HG02588 (cell line): ENCODE data around the gene SMG9.
"Not testable (repeated sequence)": the region's sequence is repeated elsewhere in the genome, so short reads cannot be mapped to it uniquely, and the experiment has no call there.

Experiments used
- ATAC-seq: cut with Tn5 transposase; IDR thresholded peaks from one replicate; pipeline ENCODE4 v1.9.1; 2021; ENCODE audit warnings: mild to moderate bottlenecking, moderate library complexity; ENCODE audit not compliant: unreplicated experiment

The SMG9 gene

DNA sequence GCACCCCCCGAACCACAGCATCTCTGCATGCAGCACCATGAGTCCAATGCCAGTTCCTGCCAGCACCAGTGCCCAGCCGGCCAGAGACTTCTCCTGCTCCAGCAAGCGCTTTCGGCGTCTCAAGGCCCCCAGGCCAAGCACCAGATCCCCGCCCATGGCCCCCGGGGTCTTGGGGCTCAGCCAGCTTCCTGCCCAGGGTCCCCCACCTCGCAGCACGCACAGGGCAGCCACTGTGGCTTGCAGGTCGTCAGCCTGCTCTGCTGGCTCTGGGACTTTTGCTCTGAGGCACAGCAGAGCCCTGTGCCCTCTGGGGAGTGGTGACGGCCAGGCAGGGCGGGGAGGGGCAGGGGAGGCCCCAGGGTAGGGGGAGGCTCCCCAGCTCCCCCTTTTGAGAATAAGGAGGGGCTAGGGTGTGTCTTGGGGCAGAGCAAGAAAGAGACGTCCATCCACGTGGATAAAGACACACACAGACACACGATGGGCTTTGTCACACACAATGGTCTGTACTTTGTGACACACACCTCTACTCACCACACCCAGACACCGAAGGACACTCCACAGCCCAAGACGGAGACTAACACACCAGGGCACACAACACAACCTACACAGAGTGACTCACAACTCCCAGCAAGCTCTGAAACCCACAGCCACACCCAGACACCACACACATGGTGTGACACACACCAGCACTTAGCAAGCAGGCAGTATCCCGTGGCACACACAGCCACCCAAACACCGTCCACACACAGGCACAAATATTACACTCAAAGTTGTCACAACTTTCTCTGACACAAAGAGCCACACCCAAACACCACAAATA is 26.2 kb upstream of the SMG9 start, which contains the start of gene KCNN4:
Gene KCNN4, minus strand, starts transcription at position 268 of the 820 bp plus-strand sequence. Its CDS starts 112 bp downstream, at position 156.
- peak; percentile 38 for ATAC-seq

DNA sequence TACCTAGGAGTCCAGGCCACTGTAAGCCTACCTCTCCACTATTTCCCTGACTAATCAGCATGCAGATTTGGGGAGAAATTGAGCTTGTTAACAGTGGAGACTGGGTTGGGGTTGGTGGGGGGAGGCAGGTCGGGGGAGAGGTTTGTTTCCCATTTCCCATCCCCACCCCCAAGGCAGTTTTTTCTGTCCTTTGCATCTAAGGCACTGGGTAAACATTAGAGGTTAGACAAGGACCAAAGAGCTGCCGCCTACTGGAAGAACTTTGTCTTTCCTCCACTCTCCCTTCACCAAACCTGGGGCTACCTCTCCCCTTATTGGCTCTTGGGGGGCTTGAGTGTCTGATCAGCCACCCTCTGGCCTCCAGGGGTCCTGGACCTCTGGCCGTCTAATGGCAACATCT is 25.1 kb upstream of the SMG9 start:
- no peak for ATAC-seq

DNA sequence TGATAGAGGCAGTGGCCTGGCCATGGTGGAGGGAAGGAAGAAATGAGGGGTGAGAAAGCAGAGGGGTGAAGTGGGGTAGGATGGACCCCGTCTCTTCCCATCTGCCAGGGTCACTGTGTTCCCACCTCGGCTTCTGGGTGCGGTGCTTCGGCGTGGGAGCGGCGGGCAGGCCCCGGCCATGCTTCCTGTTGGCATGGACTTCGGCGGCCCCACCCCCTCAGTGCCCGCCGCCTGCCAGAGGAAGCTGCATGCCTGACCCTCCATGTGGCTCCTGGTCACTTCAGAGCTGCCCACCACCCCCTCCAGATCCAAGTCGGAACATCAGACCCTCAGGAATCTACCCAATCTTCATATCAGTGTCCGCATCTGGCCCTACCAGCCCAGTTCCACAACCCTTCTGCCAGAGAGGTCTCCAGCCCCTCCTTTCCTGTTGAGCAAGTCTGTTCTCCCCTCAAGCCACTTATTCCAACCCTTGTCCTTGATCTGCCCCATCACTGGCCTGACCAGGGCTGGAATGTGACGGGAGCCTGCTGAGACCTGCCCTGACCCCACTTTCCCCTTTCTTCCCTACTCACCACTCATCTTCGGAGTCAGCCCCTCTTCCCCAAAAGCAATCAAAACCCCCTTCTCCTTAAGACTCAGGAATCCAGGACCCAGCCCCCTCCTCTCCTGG is 24.5 kb upstream of the SMG9 start:
- no peak for ATAC-seq

DNA sequence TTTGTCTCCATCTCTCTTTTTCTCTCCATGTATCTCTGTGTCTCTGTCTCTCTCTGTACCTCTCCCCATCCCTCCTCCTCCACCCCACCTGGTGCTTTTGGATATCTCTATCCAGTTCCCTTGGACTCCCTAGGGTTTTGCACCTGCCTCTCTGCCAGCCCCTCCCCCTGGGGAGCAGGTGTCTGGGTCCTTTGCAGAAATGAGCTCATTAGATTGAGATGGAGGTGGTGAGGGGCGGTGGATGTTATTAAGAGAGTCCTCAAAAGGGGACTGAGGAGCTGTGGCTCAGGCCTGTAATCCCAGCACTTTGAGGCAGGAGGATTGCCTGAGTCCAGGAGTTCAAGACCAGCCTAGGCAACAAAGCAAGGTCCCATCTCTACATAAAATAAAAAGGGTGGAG is 23.9 kb upstream of the SMG9 start:
- ATAC-seq = no peak

DNA sequence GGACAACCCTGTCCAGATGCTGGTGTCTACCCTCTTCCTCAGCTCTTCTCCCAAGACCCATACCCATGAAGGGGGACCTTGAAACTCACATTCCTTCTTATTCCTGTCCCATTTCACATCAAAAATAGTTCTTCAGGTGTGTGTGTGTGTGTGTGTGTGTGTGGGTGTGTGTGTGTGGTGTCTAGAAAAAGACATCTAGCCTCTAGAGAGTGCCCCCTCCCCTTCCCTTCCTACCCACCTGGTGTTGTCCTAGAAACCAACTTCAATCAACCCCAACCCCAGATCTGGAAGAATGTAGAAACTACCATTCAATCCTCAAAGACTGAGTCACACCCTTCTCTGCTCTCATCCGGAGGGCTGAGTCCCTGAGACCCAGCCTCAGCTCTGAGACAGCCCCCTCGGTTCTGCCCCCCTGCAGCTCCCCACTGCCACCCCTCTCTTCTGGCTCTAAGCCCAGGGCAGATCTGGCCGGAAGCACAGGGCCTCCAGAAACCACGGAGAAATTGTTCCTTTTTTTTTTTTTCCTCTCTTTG is 22.5 kb upstream of the SMG9 start:
- ATAC-seq = no peak

DNA sequence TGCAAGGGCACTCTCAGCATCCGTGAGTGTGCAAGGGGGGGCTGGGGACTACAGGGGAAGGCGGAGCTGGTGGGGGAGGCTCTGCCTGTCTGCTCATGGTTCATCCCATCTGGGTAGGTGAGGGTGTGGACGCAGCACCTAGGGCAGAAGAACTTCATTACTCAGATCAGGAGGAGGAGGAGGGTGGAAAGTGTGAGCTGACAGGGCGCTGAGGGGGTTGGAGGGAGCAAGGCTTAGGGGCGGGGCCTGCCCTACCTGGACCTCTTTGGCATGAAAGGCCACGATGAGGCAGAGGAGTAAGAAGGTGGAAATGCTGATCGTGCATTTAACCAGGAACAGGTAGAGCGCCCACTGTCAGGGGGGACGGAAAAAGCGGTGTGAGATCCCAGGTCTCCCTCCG is 21.5 kb upstream of the SMG9 start:
- no peak for ATAC-seq

GRCh38 chr19:43775299-43775890 is 20.6 kb upstream of the SMG9 start:
- no peak for ATAC-seq

DNA sequence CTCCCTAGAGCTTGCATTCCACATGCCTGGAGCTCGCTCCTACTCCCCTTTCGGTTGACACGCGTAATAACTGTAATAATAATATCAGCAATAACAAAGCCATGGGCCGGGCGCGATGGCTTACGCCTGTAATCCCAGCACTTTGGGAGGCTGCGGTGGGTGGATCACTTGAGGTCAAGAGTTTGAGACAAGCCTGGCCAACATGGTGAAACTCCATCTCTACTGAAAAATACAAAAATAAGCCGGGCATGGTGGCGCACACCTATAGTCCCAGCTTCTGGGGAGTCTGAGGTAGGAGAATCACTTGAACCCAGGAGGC is 20.1 kb upstream of the SMG9 start:
- ATAC-seq = not testable (repeated sequence)

DNA sequence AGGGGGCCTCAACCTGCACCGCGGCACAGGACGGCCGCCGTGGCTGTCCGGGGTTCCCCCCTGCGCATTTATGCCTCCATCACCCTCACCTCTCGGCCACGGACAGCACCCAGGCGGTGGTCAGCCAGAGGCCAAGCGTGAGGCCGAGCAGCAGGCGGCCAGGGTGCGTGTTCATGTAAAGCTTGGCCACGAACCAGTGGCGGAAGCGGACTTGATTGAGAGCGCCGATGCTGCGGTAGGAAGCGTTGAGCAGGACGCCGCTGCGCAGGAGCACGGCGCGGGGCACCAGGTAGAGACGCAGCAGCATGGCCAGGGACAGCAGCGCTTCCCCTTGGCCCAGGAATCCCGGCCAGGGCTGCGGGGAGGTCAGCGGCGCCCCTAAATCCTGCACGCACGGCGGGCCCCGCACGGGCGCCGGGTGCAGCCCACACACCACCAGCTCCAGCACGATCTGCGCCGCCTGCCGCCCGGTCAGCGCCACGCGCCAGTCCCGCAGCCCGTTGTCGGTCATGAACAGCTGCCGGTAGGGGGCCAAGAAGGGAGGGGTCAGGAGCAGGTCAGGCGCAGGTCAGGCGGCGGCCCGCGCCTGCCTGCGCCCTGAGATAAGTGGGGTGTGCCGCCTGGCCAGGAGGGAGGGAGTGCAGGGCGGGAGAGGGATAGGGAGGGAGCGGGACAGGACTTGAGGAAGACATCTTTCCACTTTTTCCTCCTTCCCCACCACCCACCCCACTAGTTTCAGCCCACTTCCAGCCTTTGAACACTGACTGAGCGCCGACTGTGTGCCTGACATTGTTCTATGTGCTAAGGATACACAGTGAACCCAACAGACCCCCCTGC is 19.6 kb upstream of the SMG9 start:
- ATAC-seq = no peak

- ATAC-seq = no peak
These were observed 19.0 kb upstream of the SMG9 start for GRCh38 chr19:43773725-43774102.

- no peak for ATAC-seq
These were observed 14.5 kb upstream of the SMG9 start for GRCh38 chr19:43769256-43769655.

- ATAC-seq = no peak
These were observed 13.7 kb upstream of the SMG9 start for GRCh38 chr19:43768273-43769050.

DNA sequence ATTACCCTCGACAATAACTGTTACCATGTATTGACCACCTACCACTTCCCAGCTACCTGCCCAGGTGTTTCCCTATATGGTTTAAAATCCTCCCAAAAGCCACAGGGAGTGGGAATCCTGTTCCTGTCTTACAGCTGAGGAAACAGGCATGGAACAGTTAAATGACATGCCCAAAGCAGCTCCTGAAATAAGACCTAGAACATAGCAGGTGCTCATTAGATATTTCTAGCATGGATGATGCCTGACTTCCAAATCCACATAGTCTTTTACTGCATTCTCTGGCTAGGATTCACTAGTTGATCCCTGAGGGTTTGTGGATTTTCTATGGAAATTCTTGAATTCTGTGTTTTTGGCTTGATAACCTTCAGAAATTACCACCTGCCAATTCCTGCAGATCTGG is 13.1 kb upstream of the SMG9 start:
- ATAC-seq = no peak

DNA sequence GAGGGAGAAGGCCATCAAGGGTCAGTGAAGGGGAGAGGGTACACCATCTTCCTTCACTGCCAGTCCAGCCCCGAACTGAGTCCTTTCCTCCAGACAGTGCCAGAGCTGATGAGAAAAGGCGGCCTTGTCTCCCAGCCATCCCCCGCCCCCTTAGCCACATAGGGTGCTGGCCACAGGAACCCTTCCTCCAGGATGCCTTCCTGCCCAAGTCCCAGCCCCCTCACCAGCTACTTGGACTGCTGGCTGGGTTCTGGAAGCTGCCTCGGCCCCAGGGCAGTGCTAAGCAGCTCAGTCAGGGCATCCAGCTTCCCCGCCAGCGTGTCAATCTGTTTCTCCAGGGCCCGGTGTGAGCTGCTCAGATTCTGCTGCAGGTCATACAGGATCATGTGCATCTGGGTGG is 12.6 kb upstream of the SMG9 start:
- ATAC-seq = no peak

GRCh38 chr19:43766755-43767043 is 11.9 kb upstream of the SMG9 start:
- no peak for ATAC-seq

DNA sequence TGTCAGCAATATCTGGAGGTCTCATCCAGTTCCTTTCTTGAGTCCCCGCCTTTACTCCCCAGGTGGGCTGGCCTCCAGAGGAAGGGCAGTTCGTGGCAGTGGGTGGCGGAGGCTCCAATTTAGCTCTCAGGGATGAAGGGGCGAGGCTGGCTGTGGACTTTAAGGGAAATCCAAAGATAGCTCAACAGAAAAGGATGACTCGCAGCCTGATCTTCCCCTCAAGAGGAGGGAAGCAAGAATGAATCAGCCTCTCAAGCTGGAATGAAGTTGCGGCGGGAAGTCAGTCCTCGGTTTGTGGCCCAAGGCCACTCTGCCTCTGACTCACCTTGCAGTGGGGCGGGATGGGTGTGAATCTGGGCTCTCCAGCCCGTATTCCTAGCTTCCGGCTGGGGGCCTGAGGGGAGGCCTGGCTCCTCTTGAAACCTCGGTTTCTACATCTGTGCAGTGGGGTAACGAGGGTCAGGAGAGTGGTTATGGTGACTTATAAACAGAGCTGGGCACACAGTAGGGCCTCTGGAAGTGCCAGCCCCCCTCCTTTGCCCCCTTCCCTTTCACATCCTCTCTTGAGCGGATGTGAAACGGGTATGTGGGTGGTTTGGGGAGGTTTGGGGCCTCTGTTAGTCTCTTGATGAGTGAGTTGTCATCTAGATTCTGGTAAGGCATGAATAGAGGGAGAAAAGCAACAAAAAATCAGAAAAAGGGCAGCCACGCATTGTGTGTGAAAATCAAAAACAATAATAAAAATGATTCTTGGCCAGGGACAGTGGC is 10.5 kb upstream of the SMG9 start:
- peak; percentile 57 for ATAC-seq

GRCh38 chr19:43764684-43765083 is 9.9 kb upstream of the SMG9 start:
- ATAC-seq = not testable (repeated sequence)

GRCh38 chr19:43763473-43763939 is 8.7 kb upstream of the SMG9 start:
- ATAC-seq = no peak

DNA sequence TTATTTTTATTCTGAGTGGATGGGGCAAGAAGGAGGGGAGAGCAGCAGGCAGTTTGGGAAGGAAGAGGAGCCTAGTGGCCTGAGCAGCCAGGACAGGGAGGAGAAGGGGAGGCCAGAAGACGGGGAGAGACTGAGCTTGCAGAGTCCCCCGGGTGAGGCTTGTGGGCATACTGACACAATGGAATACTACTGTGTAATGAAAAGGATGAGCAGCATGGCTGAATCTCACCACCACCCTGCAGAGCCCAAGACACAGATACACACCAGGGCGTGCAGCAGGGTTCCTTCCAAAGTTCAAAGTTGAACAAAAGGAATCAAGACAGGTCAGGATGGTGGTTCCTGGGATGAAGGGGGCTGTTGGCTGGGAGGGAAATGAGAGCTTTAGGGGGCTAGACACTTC is 8.1 kb upstream of the SMG9 start:
- no peak for ATAC-seq

- no peak for ATAC-seq
These were observed 6.2 kb upstream of the SMG9 start for GRCh38 chr19:43760941-43761340.
